Peyer's patch (tissue), 4 donors: ENCODE measurements around the gene MBD3.

Experiments used
- CTCF ChIP-seq, 6 experiments: fragments of 450-650 bp in 4 of 6; fragments of 200-600 bp in 2 of 6; sonication (generic) in 1 of 6; IDR thresholded peaks; one replicate each; pipeline ENCODE4 v1.5.1; 2017 to 2019; ENCODE audit warnings: antibody characterized with exemption in 6 of 6, mild to moderate bottlenecking in 3 of 6, moderate library complexity in 1 of 6
- POLR2A ChIP-seq, 2 donors: fragments of 450-650 bp; IDR thresholded peaks; one replicate each; pipeline ENCODE4 v1.5.1; 2017; ENCODE audit warnings: antibody characterized with exemption in 2 of 2, mild to moderate bottlenecking in 2 of 2, moderate library complexity in 2 of 2

- no peak for TF ChIP-seq CTCF (IDR thresholded peaks at IDR 0.05)
- no peak for TF ChIP-seq POLR2A (IDR thresholded peaks at IDR 0.05)
Measured at GRCh38 chr19:1576242-1577089, 16.2 kb downstream of the MBD3 start.
